Measurements from ENCODE around the gene GABBR1. TPM values are rescaled to one million over a fixed set of nuclear protein-coding genes. Genes with fewer than 3 reads are reported as not detected.

Gene GABBR1
- total RNA-seq, 1 donor from 2014 or later = 120 TPM

GRCh38 chr6:29564875-29565274 is 68.1 kb downstream of the GABBR1 start:
- Mint-ChIP-seq H3K9me3 (ENCODE audit: low read depth) (no peaks in the 10 kb centered on the region), H3K27ac (no peak overlapping the region), H3K4me1 (ENCODE audit: low read depth) (peaks cover 3% of the 10 kb centered on the region), H3K4me3 (ENCODE audit: low read depth) (no peak overlapping the region), H3K36me3 (ENCODE audit: insufficient read depth) (no peaks in the 10 kb centered on the region), H3K27me3 (peaks cover 25% of the 10 kb centered on the region)
- DNase-seq (ENCODE audit: low spot score, unreplicated experiment) = no peak
- TF ChIP-seq CTCF (IDR thresholded peaks at IDR 0.05; ENCODE audit: unreplicated experiment) = no peak

- no peak for DNase-seq (ENCODE audit: low spot score, unreplicated experiment)
- Mint-ChIP-seq H3K36me3 (ENCODE audit: insufficient read depth) (no peaks in the 10 kb centered on the region), H3K27me3 (peaks cover 31% of the 10 kb centered on the region), H3K27ac (no peak overlapping the region), H3K4me1 (ENCODE audit: low read depth) (peaks cover 8% of the 10 kb centered on the region), H3K9me3 (ENCODE audit: low read depth) (no peaks in the 10 kb centered on the region), H3K4me3 (ENCODE audit: low read depth) (no peak overlapping the region)
- TF ChIP-seq CTCF (IDR thresholded peaks at IDR 0.05; ENCODE audit: unreplicated experiment) = no peak
Observed at GRCh38 chr6:29563435-29563965, 69.5 kb downstream of the GABBR1 start.

- Mint-ChIP-seq H3K4me3 (ENCODE audit: low read depth) (no peak overlapping the region), H3K9me3 (ENCODE audit: low read depth) (no peaks in the 10 kb centered on the region), H3K36me3 (ENCODE audit: insufficient read depth) (no peaks in the 10 kb centered on the region), H3K27me3 (peaks cover 30% of the 10 kb centered on the region), H3K4me1 (ENCODE audit: low read depth) (peaks cover 8% of the 10 kb centered on the region), H3K27ac (no peak overlapping the region)
- no peak for DNase-seq (ENCODE audit: low spot score, unreplicated experiment)
- TF ChIP-seq CTCF (IDR thresholded peaks at IDR 0.05; ENCODE audit: unreplicated experiment) = no peak
Observed at GRCh38 chr6:29561606-29562181, 71.3 kb downstream of the GABBR1 start.

- no peak for DNase-seq (ENCODE audit: low spot score, unreplicated experiment)
- no peak overlapping the region for H3K27ac Mint-ChIP-seq
- H3K36me3 Mint-ChIP-seq (ENCODE audit: insufficient read depth) = no peaks in the 10 kb centered on the region
- peaks cover 8% of the 10 kb centered on the region for H3K4me1 Mint-ChIP-seq (ENCODE audit: low read depth)
- H3K27me3 Mint-ChIP-seq = peaks cover 36% of the 10 kb centered on the region
- no peaks in the 10 kb centered on the region for H3K9me3 Mint-ChIP-seq (ENCODE audit: low read depth)
- no peak overlapping the region for H3K4me3 Mint-ChIP-seq (ENCODE audit: low read depth)
- TF ChIP-seq CTCF (IDR thresholded peaks at IDR 0.05; ENCODE audit: unreplicated experiment) = no peak
Observed at GRCh38 chr6:29561091-29561490, 71.9 kb downstream of the GABBR1 start.

- Mint-ChIP-seq H3K27ac (no peak within 1 kb of the TSS), H3K4me1 (ENCODE audit: low read depth) (peaks cover 8% of the 10 kb centered on the region), H3K4me3 (ENCODE audit: low read depth) (no peak within 1 kb of the TSS), H3K27me3 (peaks cover 45% of the 10 kb centered on the region), H3K36me3 (ENCODE audit: insufficient read depth) (no peaks in the 10 kb centered on the region), H3K9me3 (ENCODE audit: low read depth) (no peaks in the 10 kb centered on the region)
- TF ChIP-seq CTCF (IDR thresholded peaks at IDR 0.05; ENCODE audit: unreplicated experiment) = no peak
- no peak for DNase-seq (ENCODE audit: low spot score, unreplicated experiment)
Observed at GRCh38 chr6:29559524-29560287, 73.3 kb downstream of the GABBR1 start, which contains the start of gene UBD. TSS of gene UBD (minus strand) at chr6:29559732. CDS start at chr6:29559701, 31 bp downstream.
